Sigmoid colon (tissue), 4 donors: ENCODE data around the gene PIKFYVE.

Experiments
- EP300 ChIP-seq, 4 donors: sonication (generic); formaldehyde crosslinking; IDR thresholded peaks; one replicate each; pipeline ENCODE4 v1.6.1; 2017; ENCODE audit warnings: antibody characterized with exemption in 4 of 4
- POLR2A ChIP-seq, 2 donors: fragments of 450-650 bp; IDR thresholded peaks; one replicate each; pipeline ENCODE4 v1.6.1; 2016; ENCODE audit warnings: antibody characterized with exemption in 2 of 2, mild to moderate bottlenecking in 2 of 2, moderate library complexity in 2 of 2
- TF ChIP-seq, protein P1 (sequence below), 4 experiments: fragments of 450-650 bp in 3 of 4; fragments of 200-600 bp in 1 of 4; IDR thresholded peaks; one replicate each; pipeline ENCODE4 v1.5.1; 2016 to 2019; ENCODE audit warnings: antibody characterized with exemption in 4 of 4, mild to moderate bottlenecking in 3 of 4, moderate library complexity in 2 of 4

DNA sequence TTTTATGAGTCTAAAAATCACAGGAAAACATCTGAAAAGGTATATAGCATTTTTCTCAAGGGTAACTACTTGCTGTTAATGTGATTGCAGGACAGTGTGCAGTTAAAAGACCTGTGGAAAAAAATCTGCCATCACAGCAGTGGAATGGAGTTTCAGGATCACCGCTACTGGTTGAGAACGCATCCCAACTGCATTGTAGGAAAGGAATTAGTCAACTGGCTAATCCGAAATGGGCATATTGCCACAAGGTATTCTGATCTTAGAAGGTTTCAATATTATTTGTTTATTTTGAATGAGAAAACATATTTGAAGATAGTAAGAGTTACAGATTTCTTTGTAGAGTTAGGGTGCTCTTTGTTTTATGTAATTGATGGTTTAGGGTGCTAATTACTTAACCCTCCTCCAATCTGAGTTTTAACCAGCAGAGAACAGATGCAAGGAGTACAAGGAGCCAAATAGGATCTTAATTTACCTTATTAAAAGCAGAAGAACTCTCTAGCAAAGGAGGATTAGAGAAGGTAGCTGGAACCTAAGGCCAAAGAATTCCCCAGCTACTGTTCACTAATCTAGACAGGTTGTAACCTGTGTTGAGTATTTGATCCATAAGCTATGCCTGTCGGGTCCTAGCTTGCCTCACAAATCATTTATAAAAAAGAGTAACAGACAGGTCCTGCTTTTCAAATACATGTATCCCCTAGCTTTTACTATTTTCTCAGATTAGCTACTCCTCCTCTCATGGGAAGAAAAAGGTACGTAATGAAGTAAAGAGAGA is 35.0 kb downstream of the PIKFYVE start:
- TF ChIP-seq POLR2A (IDR thresholded peaks at IDR 0.05) (no peak), EP300 (IDR thresholded peaks at IDR 0.05) (no peak)
- TF ChIP-seq, protein P1, sequence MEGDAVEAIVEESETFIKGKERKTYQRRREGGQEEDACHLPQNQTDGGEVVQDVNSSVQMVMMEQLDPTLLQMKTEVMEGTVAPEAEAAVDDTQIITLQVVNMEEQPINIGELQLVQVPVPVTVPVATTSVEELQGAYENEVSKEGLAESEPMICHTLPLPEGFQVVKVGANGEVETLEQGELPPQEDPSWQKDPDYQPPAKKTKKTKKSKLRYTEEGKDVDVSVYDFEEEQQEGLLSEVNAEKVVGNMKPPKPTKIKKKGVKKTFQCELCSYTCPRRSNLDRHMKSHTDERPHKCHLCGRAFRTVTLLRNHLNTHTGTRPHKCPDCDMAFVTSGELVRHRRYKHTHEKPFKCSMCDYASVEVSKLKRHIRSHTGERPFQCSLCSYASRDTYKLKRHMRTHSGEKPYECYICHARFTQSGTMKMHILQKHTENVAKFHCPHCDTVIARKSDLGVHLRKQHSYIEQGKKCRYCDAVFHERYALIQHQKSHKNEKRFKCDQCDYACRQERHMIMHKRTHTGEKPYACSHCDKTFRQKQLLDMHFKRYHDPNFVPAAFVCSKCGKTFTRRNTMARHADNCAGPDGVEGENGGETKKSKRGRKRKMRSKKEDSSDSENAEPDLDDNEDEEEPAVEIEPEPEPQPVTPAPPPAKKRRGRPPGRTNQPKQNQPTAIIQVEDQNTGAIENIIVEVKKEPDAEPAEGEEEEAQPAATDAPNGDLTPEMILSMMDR (IDR thresholded peaks at IDR 0.05), result no peak
